ENCODE results near the gene WFDC10B. TPM values are rescaled to one million over a fixed set of nuclear protein-coding genes. Genes with fewer than 3 reads are reported as not detected.

The WFDC10B gene
- total RNA-seq, 1 donor from 2014 or later, result not detected

- Mint-ChIP-seq H3K36me3 (ENCODE audit: unreplicated experiment) (peaks cover 9% of the 10 kb centered on the region), H3K4me1 (ENCODE audit: low read depth, unreplicated experiment) (no peaks in the 10 kb centered on the region), H3K9me3 (ENCODE audit: unreplicated experiment) (peaks cover 8% of the 10 kb centered on the region), H3K27me3 (ENCODE audit: unreplicated experiment) (no peaks in the 10 kb centered on the region), H3K27ac (ENCODE audit: unreplicated experiment) (no peak overlapping the region), H3K4me3 (ENCODE audit: unreplicated experiment) (no peak overlapping the region)
- no peak for DNase-seq
- TF ChIP-seq CTCF (IDR thresholded peaks at IDR 0.05; ENCODE audit: partially characterized antibody, unreplicated experiment), result no peak
Measured at GRCh38 chr20:45735988-45736387, 31.2 kb upstream of the WFDC10B start.

- peaks cover 8% of the 10 kb centered on the region for H3K9me3 Mint-ChIP-seq (ENCODE audit: unreplicated experiment)
- H3K4me3 Mint-ChIP-seq (ENCODE audit: unreplicated experiment), result no peak overlapping the region
- H3K36me3 Mint-ChIP-seq (ENCODE audit: unreplicated experiment), result peaks cover 12% of the 10 kb centered on the region
- no peaks in the 10 kb centered on the region for H3K27me3 Mint-ChIP-seq (ENCODE audit: unreplicated experiment)
- DNase-seq, result no peak
- TF ChIP-seq CTCF (IDR thresholded peaks at IDR 0.05; ENCODE audit: partially characterized antibody, unreplicated experiment), result no peak
- H3K4me1 Mint-ChIP-seq (ENCODE audit: low read depth, unreplicated experiment), result no peaks in the 10 kb centered on the region
- no peak overlapping the region for H3K27ac Mint-ChIP-seq (ENCODE audit: unreplicated experiment)
Measured at GRCh38 chr20:45735552-45735951, 30.7 kb upstream of the WFDC10B start.

GRCh38 chr20:45732199-45732598, 27.4 kb upstream of the WFDC10B start:
- DNase-seq, result no peak
- Mint-ChIP-seq H3K27ac (ENCODE audit: unreplicated experiment) (no peak overlapping the region), H3K4me3 (ENCODE audit: unreplicated experiment) (no peak overlapping the region), H3K9me3 (ENCODE audit: unreplicated experiment) (peaks cover 8% of the 10 kb centered on the region), H3K36me3 (ENCODE audit: unreplicated experiment) (peaks cover 12% of the 10 kb centered on the region), H3K4me1 (ENCODE audit: low read depth, unreplicated experiment) (no peaks in the 10 kb centered on the region), H3K27me3 (ENCODE audit: unreplicated experiment) (no peaks in the 10 kb centered on the region)
- TF ChIP-seq CTCF (IDR thresholded peaks at IDR 0.05; ENCODE audit: partially characterized antibody, unreplicated experiment), result no peak

GRCh38 chr20:45727044-45727443, 22.2 kb upstream of the WFDC10B start:
- no peak for TF ChIP-seq CTCF (IDR thresholded peaks at IDR 0.05; ENCODE audit: partially characterized antibody, unreplicated experiment)
- H3K4me1 Mint-ChIP-seq (ENCODE audit: low read depth, unreplicated experiment), result no peaks in the 10 kb centered on the region
- H3K27ac Mint-ChIP-seq (ENCODE audit: unreplicated experiment), result no peak overlapping the region
- no peak overlapping the region for H3K4me3 Mint-ChIP-seq (ENCODE audit: unreplicated experiment)
- DNase-seq, result no peak
- H3K27me3 Mint-ChIP-seq (ENCODE audit: unreplicated experiment), result no peaks in the 10 kb centered on the region
- peaks cover under 1% of the 10 kb centered on the region for H3K9me3 Mint-ChIP-seq (ENCODE audit: unreplicated experiment)
- H3K36me3 Mint-ChIP-seq (ENCODE audit: unreplicated experiment), result peaks cover 7% of the 10 kb centered on the region

- no peak for TF ChIP-seq CTCF (IDR thresholded peaks at IDR 0.05; ENCODE audit: partially characterized antibody, unreplicated experiment)
- no peaks in the 10 kb centered on the region for H3K9me3 Mint-ChIP-seq (ENCODE audit: unreplicated experiment)
- H3K27me3 Mint-ChIP-seq (ENCODE audit: unreplicated experiment), result no peaks in the 10 kb centered on the region
- no peak for DNase-seq
- no peaks in the 10 kb centered on the region for H3K36me3 Mint-ChIP-seq (ENCODE audit: unreplicated experiment)
- H3K4me1 Mint-ChIP-seq (ENCODE audit: low read depth, unreplicated experiment), result no peaks in the 10 kb centered on the region
- no peak overlapping the region for H3K27ac Mint-ChIP-seq (ENCODE audit: unreplicated experiment)
- H3K4me3 Mint-ChIP-seq (ENCODE audit: unreplicated experiment), result no peak overlapping the region
Measured at GRCh38 chr20:45725134-45725533, 20.3 kb upstream of the WFDC10B start.

Data from glutamatergic neuron (in vitro differentiated cells).